ENCODE measurements around the gene NDUFV1.

- TF ChIP-seq POLR2AphosphoS5 (IDR thresholded peaks at IDR 0.05; ENCODE audit: low read depth, low read length): no peak
- no peak for TF ChIP-seq USF2 (IDR thresholded peaks at IDR 0.05; ENCODE audit: borderline replicate concordance, low read depth, low read length)
- no peak for TF ChIP-seq CTCF (IDR thresholded peaks at IDR 0.05)
- TF ChIP-seq MXI1 (IDR thresholded peaks at IDR 0.05; ENCODE audit: low read depth, low read length): no peak
- TF ChIP-seq JUND (IDR thresholded peaks at IDR 0.05): no peak
- TF ChIP-seq PBX3 (IDR thresholded peaks at IDR 0.05): no peak
- TF ChIP-seq RCOR1 (IDR thresholded peaks at IDR 0.05; ENCODE audit: low read length): no peak
- no peak for TF ChIP-seq MAX (IDR thresholded peaks at IDR 0.05; ENCODE audit: low read depth)
- TF ChIP-seq RAD21 (IDR thresholded peaks at IDR 0.05; ENCODE audit: low read length): no peak
These were observed 32.0 kb downstream of the NDUFV1 start for GRCh38 chr11:67638535-67639437.
